ENCODE data around the gene CALHM3.
A peak's percentile ranks its signal among the peaks of the same experiment; 100 is the strongest.

Gene CALHM3

DNA sequence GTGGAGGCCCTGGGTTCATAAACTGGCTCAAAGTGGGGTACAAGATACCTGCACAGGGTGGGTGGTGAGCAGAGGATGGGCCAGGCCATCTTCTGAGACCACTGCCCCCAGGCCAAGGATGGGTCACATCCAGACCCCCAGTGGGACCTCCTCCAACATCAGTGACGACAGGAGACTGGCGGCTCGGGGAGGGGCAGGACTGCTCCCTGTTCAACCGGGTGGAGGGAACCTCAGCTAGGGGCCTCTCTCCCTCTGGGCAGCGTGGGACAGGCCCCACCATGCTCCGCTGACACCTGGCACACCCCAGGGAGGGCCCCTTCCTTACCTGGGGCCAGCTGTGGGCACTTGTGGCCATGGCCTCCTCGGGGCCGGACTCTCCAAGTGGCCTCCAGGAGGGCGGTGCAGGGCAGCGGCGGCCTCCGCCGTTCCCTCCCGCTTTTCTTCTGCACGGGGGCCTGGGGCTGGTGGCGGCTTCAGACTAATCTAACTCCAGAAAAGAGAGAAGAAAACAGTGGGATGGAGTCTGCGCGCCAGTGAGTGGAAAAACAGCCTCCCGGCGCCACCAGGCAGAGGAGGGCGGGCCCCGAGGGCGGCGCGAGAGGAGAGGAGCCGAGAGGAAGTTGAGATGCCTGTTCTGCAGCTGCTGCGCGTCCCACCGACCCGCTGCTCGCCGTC, 27.1 kb downstream of the CALHM3 start, which contains the start of gene CALHM2:
CALHM2 (minus strand) TSS at position 540 of the 675 bp plus-strand sequence. CDS start 2,429 bp downstream, outside the sequence.
- peak within 1 kb of the TSS; percentile 94 for H4K91ac ChIP-seq (ENCODE audit: low read length)
- peaks cover 7% of the 10 kb centered on the region for H3K79me1 ChIP-seq (replicated peaks; ENCODE audit: low read length, poor library complexity, severe bottlenecking)
- peak within 1 kb of the TSS; percentile 69 for H2AFZ ChIP-seq (ENCODE audit: low read depth, low read length)
- H3K4me3 ChIP-seq (ENCODE audit: insufficient read depth in 1 of 2, low read depth in 1 of 2, low read length in 2 of 2) = peak within 1 kb of the TSS; percentile 46 to 98
- peak; percentile 68 for DNase-seq
- peaks cover 22 to 30% of the 10 kb centered on the region in 2 experiments for H3K36me3 ChIP-seq (ENCODE audit: control insufficient read depth in 1 of 2, insufficient read depth in 2 of 2, low read depth in 1 of 2, low read length in 2 of 2)
- H3K4me1 ChIP-seq (ENCODE audit: control insufficient read depth, insufficient read depth, low read depth, low read length) = peaks cover 16% of the 10 kb centered on the region
- peak within 1 kb of the TSS; percentile 78 for H2BK15ac ChIP-seq (ENCODE audit: low read depth, poor library complexity, severe bottlenecking)
- H3K9me3 ChIP-seq (ENCODE audit: control insufficient read depth, low read length) = no peaks in the 10 kb centered on the region
- H2BK12ac ChIP-seq (ENCODE audit: low read length in 2 of 2) = peak within 1 kb of the TSS; percentile 57 to 59
- H3K9ac ChIP-seq (ENCODE audit: low read length) = peak within 1 kb of the TSS; percentile 95
- no peaks in the 10 kb centered on the region for H3K27me3 ChIP-seq (ENCODE audit: control insufficient read depth in 1 of 2, insufficient read depth in 1 of 2, low read length in 2 of 2)
- H4K8ac ChIP-seq (ENCODE audit: low read length) = peak within 1 kb of the TSS; percentile 99
- no peak within 1 kb of the TSS for H3K14ac ChIP-seq (ENCODE audit: low read length in 2 of 2)
- H2AK5ac ChIP-seq (ENCODE audit: low read length, severe bottlenecking) = no peak within 1 kb of the TSS
- H2BK120ac ChIP-seq (ENCODE audit: low read depth, low read length) = no peak within 1 kb of the TSS
- peak within 1 kb of the TSS; percentile 76 to 82 for H3K4ac ChIP-seq (ENCODE audit: low read depth in 1 of 2, low read length in 2 of 2)
- no peak within 1 kb of the TSS for H2BK5ac ChIP-seq (ENCODE audit: low read depth, low read length, poor library complexity, severe bottlenecking)
- peak within 1 kb of the TSS; percentile 71 for H3K4me2 ChIP-seq (ENCODE audit: low read length, poor library complexity, severe bottlenecking)
- peak within 1 kb of the TSS; percentile 83 to 85 for H3K18ac ChIP-seq (ENCODE audit: low read depth in 1 of 2, low read length in 2 of 2)
- H3K23ac ChIP-seq (ENCODE audit: low read length in 2 of 2) = peak within 1 kb of the TSS in 1 of 2 experiments; percentile 56
- WGBS = 11% methylated on average over 26 of the region's 32 CpGs
- no peak within 1 kb of the TSS for H3K27ac ChIP-seq (ENCODE audit: low read length, poor library complexity, severe bottlenecking)

DNA sequence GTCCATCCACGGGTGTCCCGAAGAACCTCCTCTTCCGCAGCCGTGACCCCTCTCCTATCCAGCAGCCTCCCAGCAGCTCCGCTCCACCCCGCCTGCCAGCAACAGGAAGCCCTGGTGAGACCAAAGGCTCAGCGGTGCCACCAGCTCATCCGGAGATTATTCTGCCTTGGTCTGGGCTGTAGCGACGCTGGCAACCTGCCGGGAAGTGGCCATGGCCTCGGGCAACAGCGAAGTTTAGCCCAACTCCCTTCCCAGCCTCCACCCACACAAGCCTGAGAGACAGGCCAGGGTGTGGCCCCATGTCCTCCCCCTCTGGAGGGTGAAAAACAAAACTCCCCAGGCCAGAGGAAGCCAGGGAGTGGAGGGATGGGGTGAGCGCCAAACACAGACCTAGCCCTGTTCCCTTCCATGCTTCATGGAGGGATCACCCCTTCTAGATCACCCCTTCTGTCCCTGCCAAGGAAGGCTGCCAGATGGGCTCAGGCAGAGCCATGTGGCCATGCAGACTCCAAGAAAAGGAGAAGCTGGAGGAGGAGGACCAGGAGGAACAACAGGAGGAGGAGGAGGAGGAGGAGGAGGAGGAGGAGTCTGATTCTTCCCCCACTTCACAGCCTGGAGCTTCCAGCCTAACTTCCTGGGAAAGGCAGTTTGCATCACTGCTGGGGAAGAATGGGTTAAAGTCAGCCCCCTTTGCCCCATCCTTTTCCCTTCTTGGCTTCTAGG, 27.8 kb downstream of the CALHM3 start:
- H3K23ac ChIP-seq (ENCODE audit: low read length in 2 of 2) = no peak overlapping the region
- H4K91ac ChIP-seq (ENCODE audit: low read length) = peak overlapping the region; percentile 94
- peak overlapping the region; percentile 46 to 98 for H3K4me3 ChIP-seq (ENCODE audit: insufficient read depth in 1 of 2, low read depth in 1 of 2, low read length in 2 of 2)
- peak overlapping the region; percentile 83 for H4K8ac ChIP-seq (ENCODE audit: low read length)
- H2BK120ac ChIP-seq (ENCODE audit: low read depth, low read length) = no peak overlapping the region
- DNase-seq = no peak
- H2AFZ ChIP-seq (ENCODE audit: low read depth, low read length) = no peak overlapping the region
- H2BK12ac ChIP-seq (ENCODE audit: low read length in 2 of 2) = peak overlapping the region; percentile 7 to 57
- WGBS = 63% methylated on average over 13 of the region's 14 CpGs
- peak overlapping the region; percentile 71 for H3K4me2 ChIP-seq (ENCODE audit: low read length, poor library complexity, severe bottlenecking)
- no peak overlapping the region for H2AK5ac ChIP-seq (ENCODE audit: low read length, severe bottlenecking)
- H2BK5ac ChIP-seq (ENCODE audit: low read depth, low read length, poor library complexity, severe bottlenecking) = no peak overlapping the region
- peak overlapping the region in 1 of 2 experiments; percentile 24 for H3K4ac ChIP-seq (ENCODE audit: low read depth in 1 of 2, low read length in 2 of 2)
- peak overlapping the region; percentile 29 to 74 for H3K18ac ChIP-seq (ENCODE audit: low read depth in 1 of 2, low read length in 2 of 2)
- H3K27ac ChIP-seq (ENCODE audit: low read length, poor library complexity, severe bottlenecking) = no peak overlapping the region
- no peaks in the 10 kb centered on the region for H3K9me3 ChIP-seq (ENCODE audit: control insufficient read depth, low read length)
- no peaks in the 10 kb centered on the region for H3K27me3 ChIP-seq (ENCODE audit: control insufficient read depth in 1 of 2, insufficient read depth in 1 of 2, low read length in 2 of 2)
- peaks cover 7% of the 10 kb centered on the region for H3K79me1 ChIP-seq (replicated peaks; ENCODE audit: low read length, poor library complexity, severe bottlenecking)
- H3K9ac ChIP-seq (ENCODE audit: low read length) = peak overlapping the region; percentile 95
- H3K14ac ChIP-seq (ENCODE audit: low read length in 2 of 2) = no peak overlapping the region
- peak overlapping the region; percentile 78 for H2BK15ac ChIP-seq (ENCODE audit: low read depth, poor library complexity, severe bottlenecking)
- peaks cover 30 to 36% of the 10 kb centered on the region in 2 experiments for H3K36me3 ChIP-seq (ENCODE audit: control insufficient read depth in 1 of 2, insufficient read depth in 2 of 2, low read depth in 1 of 2, low read length in 2 of 2)
- H3K4me1 ChIP-seq (ENCODE audit: control insufficient read depth, insufficient read depth, low read depth, low read length) = peaks cover 16% of the 10 kb centered on the region

DNA sequence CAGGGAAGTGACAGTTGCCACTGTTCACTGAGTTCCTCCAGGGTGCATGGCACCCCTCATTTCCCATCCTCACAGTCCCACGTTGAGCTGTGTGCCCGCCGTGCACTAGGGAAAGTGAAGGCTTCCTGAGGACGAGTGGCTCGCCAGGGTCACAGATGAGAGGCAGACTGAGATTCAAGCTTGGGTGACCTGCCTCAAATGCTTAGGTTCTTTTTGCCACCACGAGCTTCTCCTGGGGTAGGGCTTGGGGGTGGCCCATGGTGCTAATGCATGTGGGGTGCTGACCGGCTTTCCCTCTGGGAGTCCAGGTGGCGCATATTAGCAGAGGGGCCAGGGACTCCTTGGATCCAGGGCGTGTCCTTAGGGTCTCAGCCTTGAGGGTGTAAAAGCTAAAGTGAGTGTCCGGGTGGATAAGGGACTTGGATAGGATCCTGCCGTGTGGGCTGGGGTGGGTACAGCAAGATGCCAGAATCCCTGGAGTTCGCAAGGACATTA, 28.8 kb downstream of the CALHM3 start:
- no peak overlapping the region for H2BK5ac ChIP-seq (ENCODE audit: low read depth, low read length, poor library complexity, severe bottlenecking)
- 98% methylated on average over 12 of the region's 12 CpGs for WGBS
- no peak overlapping the region for H3K4ac ChIP-seq (ENCODE audit: low read depth in 1 of 2, low read length in 2 of 2)
- H3K18ac ChIP-seq (ENCODE audit: low read depth in 1 of 2, low read length in 2 of 2) = no peak overlapping the region
- H2BK15ac ChIP-seq (ENCODE audit: low read depth, poor library complexity, severe bottlenecking) = no peak overlapping the region
- no peaks in the 10 kb centered on the region for H3K27me3 ChIP-seq (ENCODE audit: control insufficient read depth in 1 of 2, insufficient read depth in 1 of 2, low read length in 2 of 2)
- H3K9ac ChIP-seq (ENCODE audit: low read length) = peak overlapping the region; percentile 95
- no peak for DNase-seq
- peaks cover 8% of the 10 kb centered on the region for H3K79me1 ChIP-seq (replicated peaks; ENCODE audit: low read length, poor library complexity, severe bottlenecking)
- H4K91ac ChIP-seq (ENCODE audit: low read length) = peak overlapping the region; percentile 53
- no peak overlapping the region for H4K8ac ChIP-seq (ENCODE audit: low read length)
- H3K4me1 ChIP-seq (ENCODE audit: control insufficient read depth, insufficient read depth, low read depth, low read length) = peaks cover 16% of the 10 kb centered on the region
- H3K23ac ChIP-seq (ENCODE audit: low read length in 2 of 2) = no peak overlapping the region
- H3K14ac ChIP-seq (ENCODE audit: low read length in 2 of 2) = no peak overlapping the region
- no peaks in the 10 kb centered on the region for H3K9me3 ChIP-seq (ENCODE audit: control insufficient read depth, low read length)
- H3K27ac ChIP-seq (ENCODE audit: low read length, poor library complexity, severe bottlenecking) = no peak overlapping the region
- H2BK12ac ChIP-seq (ENCODE audit: low read length in 2 of 2) = no peak overlapping the region
- no peak overlapping the region for H3K4me2 ChIP-seq (ENCODE audit: low read length, poor library complexity, severe bottlenecking)
- no peak overlapping the region for H2BK120ac ChIP-seq (ENCODE audit: low read depth, low read length)
- no peak overlapping the region for H2AK5ac ChIP-seq (ENCODE audit: low read length, severe bottlenecking)
- H3K36me3 ChIP-seq (ENCODE audit: control insufficient read depth in 1 of 2, insufficient read depth in 2 of 2, low read depth in 1 of 2, low read length in 2 of 2) = peaks cover 39 to 44% of the 10 kb centered on the region in 2 experiments
- H3K4me3 ChIP-seq (ENCODE audit: insufficient read depth in 1 of 2, low read depth in 1 of 2, low read length in 2 of 2) = peak overlapping the region in 1 of 2 experiments; percentile 98
- H2AFZ ChIP-seq (ENCODE audit: low read depth, low read length) = no peak overlapping the region
